Fibroblast of villous mesenchyme (primary cell): ENCODE results near the gene EXOC2. TPM values are rescaled to one million over a fixed set of nuclear protein-coding genes. Genes with fewer than 3 reads are reported as not detected.

Experiments used
- DNase-seq: peaks from one replicate; pipeline ENCODE4 v3.0.0-alpha.2; 2010; ENCODE audit warnings: low read depth
- H3K4me3 ChIP-seq: 2 replicates; pipeline ENCODE4 v1.5.1; 2011; ENCODE audit warnings: low read depth, mild to moderate bottlenecking, low read length
- CTCF ChIP-seq: IDR thresholded peaks from 2 replicates; pipeline ENCODE4 v1.5.1; 2012; ENCODE audit warnings: low read depth, mild to moderate bottlenecking, low read length; ENCODE audit not compliant: insufficient read depth
- total RNA-seq: library from RNA; depleted of rRNA; stranded (reverse); fragments of >200 nt; gene quantifications from 2 replicates; pipeline ENCODE4 v1.2.3, GENCODE V29; 2012

Gene EXOC2
- total RNA-seq, 1 donor: 29.8 TPM

DNA sequence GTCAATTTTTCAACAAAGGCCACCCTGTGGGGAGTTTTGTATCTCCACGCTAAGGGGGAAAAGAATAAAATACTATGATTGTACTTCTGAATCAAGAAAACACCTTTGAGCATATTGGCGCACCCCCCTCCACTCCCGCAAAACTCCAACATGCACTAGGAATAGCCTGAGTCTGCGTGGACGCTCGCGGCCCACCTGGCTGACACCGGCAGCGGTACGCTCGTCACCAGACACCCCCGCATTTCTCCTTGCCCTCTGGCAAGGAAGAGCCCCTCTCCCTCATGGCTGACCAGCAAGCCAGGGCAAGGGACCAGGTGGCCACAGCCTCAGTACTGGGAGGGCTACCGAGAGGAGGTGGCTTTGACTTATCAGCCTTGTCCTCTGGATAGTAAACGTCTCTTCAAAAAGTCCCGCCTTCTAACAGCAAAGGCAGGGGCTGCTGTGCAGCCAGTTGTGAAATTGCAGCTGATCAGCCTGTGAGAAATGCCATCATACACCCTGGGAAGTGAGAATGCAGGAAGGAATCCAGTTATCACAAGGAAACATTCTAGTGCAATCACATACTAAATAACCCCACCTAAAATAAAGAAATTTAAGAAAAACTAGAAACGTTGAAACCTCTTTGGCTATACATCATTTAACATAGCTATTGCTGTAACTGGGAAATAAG is 120.2 kb downstream of the EXOC2 start:
- no peak for TF ChIP-seq CTCF
- no peak for DNase-seq
- no peak overlapping the region for H3K4me3 ChIP-seq

- no peak for TF ChIP-seq CTCF
- no peak overlapping the region for H3K4me3 ChIP-seq
- DNase-seq: no peak
Observed at GRCh38 chr6:571892-572291, 121.0 kb downstream of the EXOC2 start.

DNA sequence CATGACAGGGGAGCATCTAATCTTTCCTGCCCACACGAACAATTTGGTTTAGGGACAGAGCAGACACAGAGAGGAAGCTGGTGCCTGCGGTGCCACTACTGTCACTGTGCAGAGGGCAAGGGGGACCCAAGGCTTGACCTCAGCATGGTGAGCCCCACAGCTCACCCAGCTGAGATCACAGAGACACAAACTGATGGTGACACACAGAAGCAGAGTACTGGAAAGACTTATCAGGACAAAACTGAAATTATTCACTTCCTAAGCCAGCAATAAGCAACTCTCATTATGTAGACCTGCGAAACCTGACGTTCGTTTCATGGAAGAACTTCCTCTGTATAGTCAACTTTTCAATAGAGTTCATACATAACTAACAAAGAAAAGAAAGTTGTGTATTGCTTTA is 122.1 kb downstream of the EXOC2 start:
- no peak overlapping the region for H3K4me3 ChIP-seq
- no peak for DNase-seq
- no peak for TF ChIP-seq CTCF

DNA sequence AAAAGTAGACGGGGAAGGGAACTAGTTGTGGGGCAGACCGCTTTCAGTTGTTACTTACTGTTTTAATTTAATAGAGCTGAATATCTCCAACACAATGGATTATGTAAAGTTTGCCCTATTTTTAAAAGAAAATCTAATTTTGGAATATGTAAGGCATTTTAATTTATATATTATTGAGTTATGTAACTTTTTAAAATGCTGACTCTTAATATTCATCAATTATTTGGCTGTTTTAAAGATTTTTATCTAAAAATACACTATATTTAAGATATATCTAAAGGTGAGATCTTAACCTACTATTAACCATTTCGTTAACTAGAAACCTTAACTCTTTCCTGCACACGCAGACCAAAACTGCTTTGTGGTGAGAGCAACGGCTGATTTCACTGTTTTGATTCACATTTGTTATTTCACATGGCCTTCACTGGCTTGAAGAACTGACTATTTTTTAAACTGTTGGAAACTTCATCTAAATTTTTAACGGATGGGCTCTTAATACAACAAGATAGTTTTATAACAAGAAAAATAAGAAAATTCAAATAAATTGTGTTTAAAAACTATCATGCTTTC is 123.9 kb downstream of the EXOC2 start:
- DNase-seq: no peak
- no peak for TF ChIP-seq CTCF

GRCh38 chr6:568085-568484 is 124.9 kb downstream of the EXOC2 start:
- TF ChIP-seq CTCF: no peak

More for the DNA sequence above, 123.9 kb downstream of the EXOC2 start:
- no peak overlapping the region for H3K4me3 ChIP-seq

DNA sequence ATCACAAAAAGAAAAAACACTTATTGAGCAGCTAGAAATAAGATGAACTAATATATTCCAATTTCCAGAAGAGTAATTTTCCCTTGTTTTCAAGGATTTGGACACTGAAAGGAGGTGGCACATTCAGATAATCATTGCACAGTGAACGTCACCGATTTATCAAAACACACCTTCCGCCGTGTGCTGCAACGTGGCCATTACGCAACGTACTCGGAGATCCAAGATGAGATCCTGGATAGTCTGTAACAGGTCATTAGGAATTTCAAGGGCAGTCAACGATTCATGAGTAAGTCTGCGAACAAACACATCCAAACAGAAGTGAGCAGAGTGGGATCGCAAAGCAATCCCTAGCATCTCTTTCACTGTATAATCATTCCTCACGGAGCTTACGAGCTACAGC is 129.1 kb downstream of the EXOC2 start:
- no peak for TF ChIP-seq CTCF
- no peak for DNase-seq
- no peak overlapping the region for H3K4me3 ChIP-seq

More at GRCh38 chr6:568085-568484, 124.9 kb downstream of the EXOC2 start:
- H3K4me3 ChIP-seq: no peak overlapping the region
- no peak for DNase-seq
